SK-N-SH treated with all-trans-retinoic acid at 6 μM for 48 hours (cell line): ENCODE measurements around the gene SERINC1.

Source experiments
- ATAC-seq: fragments of 200-7000 bp; cut with Tn5 transposase; 3 replicates; pipeline ENCODE4 v1.9.1; 2020; ENCODE audit warnings: mild to moderate bottlenecking, moderate library complexity
- ARNTL ChIP-seq: fragments of 450-650 bp; formaldehyde crosslinking; IDR thresholded peaks from 2 replicates; pipeline ENCODE4 v1.5.0; 2020; ENCODE audit warnings: low read depth, mild to moderate bottlenecking, moderate library complexity, borderline replicate concordance
- BACH2 ChIP-seq: fragments of 250-450 bp; sonication (Bioruptor Pico); IDR thresholded peaks from 2 replicates; pipeline ENCODE4 v1.9.0; 2021; ENCODE audit warnings: mild to moderate bottlenecking, borderline replicate concordance
- CSDC2 ChIP-seq: fragments of 250-450 bp; sonication (Bioruptor Pico); IDR thresholded peaks from 2 replicates; pipeline ENCODE4 v1.5.0; 2020; ENCODE audit warnings: mild to moderate bottlenecking, moderate library complexity
- ESRRG ChIP-seq: fragments of 250-450 bp; sonication (Bioruptor Pico); IDR thresholded peaks from 2 replicates; pipeline ENCODE4 v1.6.1; 2021; ENCODE audit warnings: mild to moderate bottlenecking
- GLIS3 ChIP-seq: fragments of 250-450 bp; sonication (Bioruptor Pico); IDR thresholded peaks from 2 replicates; pipeline ENCODE4 v1.5.0; 2020; ENCODE audit warnings: mild to moderate bottlenecking, moderate library complexity
- ISL1 ChIP-seq: fragments of 250-450 bp; sonication (Bioruptor Pico); IDR thresholded peaks from 2 replicates; pipeline ENCODE4 v2.1.2; 2022; ENCODE audit warnings: mild to moderate bottlenecking, moderate library complexity
- OSR1 ChIP-seq: fragments of 250-450 bp; sonication (Bioruptor Pico); IDR thresholded peaks from 2 replicates; pipeline ENCODE4 v1.8.0; 2022; ENCODE audit warnings: moderate library complexity, mild to moderate bottlenecking, inconsistent platforms
- PPARA ChIP-seq: fragments of 250-450 bp; sonication (Bioruptor Pico); IDR thresholded peaks from 2 replicates; pipeline ENCODE4 v1.5.0; 2020; ENCODE audit warnings: mild to moderate bottlenecking, borderline replicate concordance
- RARB ChIP-seq: fragments of 250-450 bp; sonication (Bioruptor Pico); IDR thresholded peaks from 2 replicates; pipeline ENCODE4 v1.8.0; 2021; ENCODE audit warnings: mild to moderate bottlenecking, moderate library complexity
- SNAI2 ChIP-seq: fragments of 250-450 bp; sonication (Bioruptor Pico); IDR thresholded peaks from 2 replicates; pipeline ENCODE4 v1.5.0; 2020; ENCODE audit warnings: mild to moderate bottlenecking, moderate library complexity
- TCF4 ChIP-seq: fragments of 250-450 bp; sonication (Bioruptor Pico); IDR thresholded peaks from 2 replicates; pipeline ENCODE4 v1.8.0; 2021; ENCODE audit warnings: mild to moderate bottlenecking, moderate library complexity, borderline replicate concordance
- TOX ChIP-seq: fragments of 250-450 bp; sonication (Bioruptor Pico); IDR thresholded peaks from 2 replicates; pipeline ENCODE4 v1.8.0; 2021; ENCODE audit warnings: mild to moderate bottlenecking, moderate library complexity, borderline replicate concordance
- ZC3H10 ChIP-seq: fragments of 250-450 bp; sonication (Bioruptor Pico); IDR thresholded peaks from 2 replicates; pipeline ENCODE4 v1.5.1; 2021; ENCODE audit warnings: mild to moderate bottlenecking, moderate library complexity
- ZFP3 ChIP-seq: fragments of 250-450 bp; sonication (Bioruptor Pico); IDR thresholded peaks from 2 replicates; pipeline ENCODE4 v1.5.0; 2020; ENCODE audit warnings: mild to moderate bottlenecking, moderate library complexity
- ZFP30 ChIP-seq: fragments of 450-650 bp; formaldehyde crosslinking; IDR thresholded peaks from 2 replicates; pipeline ENCODE4 v1.5.0; 2022; ENCODE audit warnings: mild to moderate bottlenecking, moderate library complexity
- ZNF565 ChIP-seq: fragments of 450-650 bp; formaldehyde crosslinking; conservative IDR thresholded peaks from 2 replicates; pipeline ENCODE4 v1.5.0; 2020; ENCODE audit warnings: low read depth, mild to moderate bottlenecking, moderate library complexity
- ZNF70 ChIP-seq: fragments of 450-650 bp; formaldehyde crosslinking; IDR thresholded peaks from 2 replicates; pipeline ENCODE4 v1.5.0; 2020; ENCODE audit warnings: mild to moderate bottlenecking, moderate library complexity
- ZNF8 ChIP-seq: fragments of 450-650 bp; formaldehyde crosslinking; IDR thresholded peaks from 2 replicates; pipeline ENCODE4 v1.5.0; 2020; ENCODE audit warnings: mild to moderate bottlenecking, moderate library complexity
- TF ChIP-seq, protein P1 (sequence below): fragments of 250-450 bp; sonication (Bioruptor Pico); IDR thresholded peaks from 2 replicates; pipeline ENCODE4 v1.5.1; 2021; ENCODE audit warnings: mild to moderate bottlenecking, moderate library complexity
- TF ChIP-seq, protein P2 (sequence below): fragments of 250-450 bp; sonication (Bioruptor Pico); IDR thresholded peaks from 2 replicates; pipeline ENCODE4 v1.5.1; 2020; ENCODE audit warnings: low read depth, mild to moderate bottlenecking, moderate library complexity
- TF ChIP-seq, protein P3 (sequence below): fragments of 250-450 bp; sonication (Bioruptor Pico); IDR thresholded peaks from 2 replicates; pipeline ENCODE4 v1.8.0; 2021; ENCODE audit warnings: low read depth, mild to moderate bottlenecking, moderate library complexity, borderline replicate concordance
- TF ChIP-seq, protein P4 (sequence below): fragments of 250-450 bp; sonication (Bioruptor Pico); IDR thresholded peaks from 2 replicates; pipeline ENCODE4 v1.5.0; 2020; ENCODE audit warnings: mild to moderate bottlenecking, moderate library complexity
- TF ChIP-seq, protein P5 (sequence below): fragments of 250-450 bp; sonication (Bioruptor Pico); IDR thresholded peaks from 2 replicates; pipeline ENCODE4 v1.8.0; 2020; ENCODE audit warnings: mild to moderate bottlenecking, moderate library complexity, borderline replicate concordance

The SERINC1 gene

DNA sequence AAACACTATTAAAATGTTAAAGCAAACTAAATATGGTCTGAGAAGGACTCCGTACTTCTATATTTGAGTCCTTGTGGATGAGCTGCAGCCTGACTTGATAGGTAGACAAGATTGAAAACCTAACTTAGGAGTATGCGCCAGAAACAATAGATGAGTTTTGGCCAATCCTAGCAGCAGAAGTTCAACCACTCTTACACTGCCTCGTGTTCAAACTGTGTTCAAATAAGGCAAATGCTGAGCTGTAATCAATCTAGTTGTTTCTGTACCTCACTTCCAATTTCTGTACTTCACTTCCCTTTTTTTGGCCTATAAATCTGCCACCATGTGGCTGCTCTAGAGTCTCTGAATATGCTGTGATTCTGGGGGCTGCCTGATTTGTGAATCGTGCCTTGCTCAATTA, 13.2 kb upstream of the SERINC1 start:
- no peak for ATAC-seq

DNA sequence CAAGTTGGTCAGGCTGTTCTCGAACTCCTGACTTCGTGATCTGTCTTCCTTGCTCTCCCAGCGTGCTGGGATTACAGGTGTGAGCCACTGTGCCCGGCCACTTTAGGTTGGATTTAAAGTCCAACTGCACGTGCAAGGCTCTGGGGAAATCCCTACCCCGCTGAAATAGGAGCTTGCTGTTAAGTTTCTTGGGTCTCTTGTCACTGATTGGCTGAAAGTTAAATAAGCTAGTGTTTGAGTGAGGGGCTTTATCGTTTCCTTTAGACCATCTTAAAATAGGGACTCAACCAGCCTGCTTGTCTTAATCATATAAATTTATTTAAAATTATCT, 11.1 kb upstream of the SERINC1 start:
- TF ChIP-seq OSR1 (CRISPR knock-in tag) (no peak), ARNTL (CRISPR knock-in tag) (no peak), TOX (CRISPR knock-in tag) (no peak), SNAI2 (CRISPR knock-in tag) (no peak), BACH2 (no peak), ZNF8 (CRISPR knock-in tag) (no peak), ZC3H10 (CRISPR knock-in tag) (no peak), ZFP3 (CRISPR knock-in tag) (no peak), ZFP30 (CRISPR knock-in tag) (no peak), ESRRG (no peak), TCF4 (CRISPR knock-in tag) (no peak), ISL1 (CRISPR knock-in tag) (no peak)
- TF ChIP-seq, protein P1, sequence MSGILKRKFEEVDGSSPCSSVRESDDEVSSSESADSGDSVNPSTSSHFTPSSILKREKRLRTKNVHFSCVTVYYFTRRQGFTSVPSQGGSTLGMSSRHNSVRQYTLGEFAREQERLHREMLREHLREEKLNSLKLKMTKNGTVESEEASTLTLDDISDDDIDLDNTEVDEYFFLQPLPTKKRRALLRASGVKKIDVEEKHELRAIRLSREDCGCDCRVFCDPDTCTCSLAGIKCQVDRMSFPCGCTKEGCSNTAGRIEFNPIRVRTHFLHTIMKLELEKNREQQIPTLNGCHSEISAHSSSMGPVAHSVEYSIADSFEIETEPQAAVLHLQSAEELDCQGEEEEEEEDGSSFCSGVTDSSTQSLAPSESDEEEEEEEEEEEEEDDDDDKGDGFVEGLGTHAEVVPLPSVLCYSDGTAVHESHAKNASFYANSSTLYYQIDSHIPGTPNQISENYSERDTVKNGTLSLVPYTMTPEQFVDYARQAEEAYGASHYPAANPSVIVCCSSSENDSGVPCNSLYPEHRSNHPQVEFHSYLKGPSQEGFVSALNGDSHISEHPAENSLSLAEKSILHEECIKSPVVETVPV (CRISPR knock-in tag) = no peak
- TF ChIP-seq, protein P2, sequence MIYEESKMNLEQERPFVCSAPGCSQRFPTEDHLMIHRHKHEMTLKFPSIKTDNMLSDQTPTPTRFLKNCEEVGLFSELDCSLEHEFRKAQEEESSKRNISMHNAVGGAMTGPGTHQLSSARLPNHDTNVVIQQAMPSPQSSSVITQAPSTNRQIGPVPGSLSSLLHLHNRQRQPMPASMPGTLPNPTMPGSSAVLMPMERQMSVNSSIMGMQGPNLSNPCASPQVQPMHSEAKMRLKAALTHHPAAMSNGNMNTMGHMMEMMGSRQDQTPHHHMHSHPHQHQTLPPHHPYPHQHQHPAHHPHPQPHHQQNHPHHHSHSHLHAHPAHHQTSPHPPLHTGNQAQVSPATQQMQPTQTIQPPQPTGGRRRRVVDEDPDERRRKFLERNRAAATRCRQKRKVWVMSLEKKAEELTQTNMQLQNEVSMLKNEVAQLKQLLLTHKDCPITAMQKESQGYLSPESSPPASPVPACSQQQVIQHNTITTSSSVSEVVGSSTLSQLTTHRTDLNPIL (CRISPR knock-in tag) = no peak
- TF ChIP-seq, protein P3, sequence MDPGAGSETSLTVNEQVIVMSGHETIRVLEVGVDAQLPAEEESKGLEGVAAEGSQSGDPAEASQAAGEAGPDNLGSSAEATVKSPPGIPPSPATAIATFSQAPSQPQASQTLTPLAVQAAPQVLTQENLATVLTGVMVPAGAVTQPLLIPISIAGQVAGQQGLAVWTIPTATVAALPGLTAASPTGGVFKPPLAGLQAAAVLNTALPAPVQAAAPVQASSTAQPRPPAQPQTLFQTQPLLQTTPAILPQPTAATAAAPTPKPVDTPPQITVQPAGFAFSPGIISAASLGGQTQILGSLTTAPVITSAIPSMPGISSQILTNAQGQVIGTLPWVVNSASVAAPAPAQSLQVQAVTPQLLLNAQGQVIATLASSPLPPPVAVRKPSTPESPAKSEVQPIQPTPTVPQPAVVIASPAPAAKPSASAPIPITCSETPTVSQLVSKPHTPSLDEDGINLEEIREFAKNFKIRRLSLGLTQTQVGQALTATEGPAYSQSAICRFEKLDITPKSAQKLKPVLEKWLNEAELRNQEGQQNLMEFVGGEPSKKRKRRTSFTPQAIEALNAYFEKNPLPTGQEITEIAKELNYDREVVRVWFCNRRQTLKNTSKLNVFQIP (CRISPR knock-in tag) = no peak
- TF ChIP-seq, protein P4, sequence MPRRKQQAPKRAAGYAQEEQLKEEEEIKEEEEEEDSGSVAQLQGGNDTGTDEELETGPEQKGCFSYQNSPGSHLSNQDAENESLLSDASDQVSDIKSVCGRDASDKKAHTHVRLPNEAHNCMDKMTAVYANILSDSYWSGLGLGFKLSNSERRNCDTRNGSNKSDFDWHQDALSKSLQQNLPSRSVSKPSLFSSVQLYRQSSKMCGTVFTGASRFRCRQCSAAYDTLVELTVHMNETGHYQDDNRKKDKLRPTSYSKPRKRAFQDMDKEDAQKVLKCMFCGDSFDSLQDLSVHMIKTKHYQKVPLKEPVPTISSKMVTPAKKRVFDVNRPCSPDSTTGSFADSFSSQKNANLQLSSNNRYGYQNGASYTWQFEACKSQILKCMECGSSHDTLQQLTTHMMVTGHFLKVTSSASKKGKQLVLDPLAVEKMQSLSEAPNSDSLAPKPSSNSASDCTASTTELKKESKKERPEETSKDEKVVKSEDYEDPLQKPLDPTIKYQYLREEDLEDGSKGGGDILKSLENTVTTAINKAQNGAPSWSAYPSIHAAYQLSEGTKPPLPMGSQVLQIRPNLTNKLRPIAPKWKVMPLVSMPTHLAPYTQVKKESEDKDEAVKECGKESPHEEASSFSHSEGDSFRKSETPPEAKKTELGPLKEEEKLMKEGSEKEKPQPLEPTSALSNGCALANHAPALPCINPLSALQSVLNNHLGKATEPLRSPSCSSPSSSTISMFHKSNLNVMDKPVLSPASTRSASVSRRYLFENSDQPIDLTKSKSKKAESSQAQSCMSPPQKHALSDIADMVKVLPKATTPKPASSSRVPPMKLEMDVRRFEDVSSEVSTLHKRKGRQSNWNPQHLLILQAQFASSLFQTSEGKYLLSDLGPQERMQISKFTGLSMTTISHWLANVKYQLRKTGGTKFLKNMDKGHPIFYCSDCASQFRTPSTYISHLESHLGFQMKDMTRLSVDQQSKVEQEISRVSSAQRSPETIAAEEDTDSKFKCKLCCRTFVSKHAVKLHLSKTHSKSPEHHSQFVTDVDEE (CRISPR knock-in tag) = no peak
- TF ChIP-seq, protein P5, sequence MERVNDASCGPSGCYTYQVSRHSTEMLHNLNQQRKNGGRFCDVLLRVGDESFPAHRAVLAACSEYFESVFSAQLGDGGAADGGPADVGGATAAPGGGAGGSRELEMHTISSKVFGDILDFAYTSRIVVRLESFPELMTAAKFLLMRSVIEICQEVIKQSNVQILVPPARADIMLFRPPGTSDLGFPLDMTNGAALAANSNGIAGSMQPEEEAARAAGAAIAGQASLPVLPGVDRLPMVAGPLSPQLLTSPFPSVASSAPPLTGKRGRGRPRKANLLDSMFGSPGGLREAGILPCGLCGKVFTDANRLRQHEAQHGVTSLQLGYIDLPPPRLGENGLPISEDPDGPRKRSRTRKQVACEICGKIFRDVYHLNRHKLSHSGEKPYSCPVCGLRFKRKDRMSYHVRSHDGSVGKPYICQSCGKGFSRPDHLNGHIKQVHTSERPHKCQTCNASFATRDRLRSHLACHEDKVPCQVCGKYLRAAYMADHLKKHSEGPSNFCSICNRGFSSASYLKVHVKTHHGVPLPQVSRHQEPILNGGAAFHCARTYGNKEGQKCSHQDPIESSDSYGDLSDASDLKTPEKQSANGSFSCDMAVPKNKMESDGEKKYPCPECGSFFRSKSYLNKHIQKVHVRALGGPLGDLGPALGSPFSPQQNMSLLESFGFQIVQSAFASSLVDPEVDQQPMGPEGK (CRISPR knock-in tag) = no peak
- TF ChIP-seq, all 23 proteins: peak for 0
- ATAC-seq = no peak

More for the DNA sequence above, 13.2 kb upstream of the SERINC1 start:
- TF ChIP-seq GLIS3 (CRISPR knock-in tag) (no peak), TCF4 (CRISPR knock-in tag) (no peak), ZFP30 (CRISPR knock-in tag) (no peak), TOX (CRISPR knock-in tag) (no peak), ZNF565 (CRISPR knock-in tag) (no peak), ESRRG (no peak), ZNF70 (CRISPR knock-in tag) (no peak), PPARA (CRISPR knock-in tag) (no peak), SNAI2 (CRISPR knock-in tag) (no peak), RARB (CRISPR knock-in tag) (no peak), ZC3H10 (CRISPR knock-in tag) (no peak), CSDC2 (CRISPR knock-in tag) (no peak)
- TF ChIP-seq, protein P2 (CRISPR knock-in tag) = no peak
